GM19467 (cell line): Measurements from ENCODE around the gene ZNF559.
"Not testable (repeated sequence)": the region's sequence is repeated elsewhere in the genome, so short reads cannot be mapped to it uniquely, and the experiment has no call there.

Experiments
- ATAC-seq: cut with Tn5 transposase; IDR thresholded peaks from one replicate; pipeline ENCODE4 v1.9.1; 2021; ENCODE audit warnings: mild to moderate bottlenecking, moderate library complexity; ENCODE audit not compliant: unreplicated experiment

Gene ZNF559

GRCh38 chr19:9323919-9324583 is at the start of gene ZNF559:
Gene ZNF559 (plus strand): TSS chr19:9324179. CDS start chr19:9338550, 14,371 bp downstream.
- ATAC-seq: peak; percentile 92

DNA sequence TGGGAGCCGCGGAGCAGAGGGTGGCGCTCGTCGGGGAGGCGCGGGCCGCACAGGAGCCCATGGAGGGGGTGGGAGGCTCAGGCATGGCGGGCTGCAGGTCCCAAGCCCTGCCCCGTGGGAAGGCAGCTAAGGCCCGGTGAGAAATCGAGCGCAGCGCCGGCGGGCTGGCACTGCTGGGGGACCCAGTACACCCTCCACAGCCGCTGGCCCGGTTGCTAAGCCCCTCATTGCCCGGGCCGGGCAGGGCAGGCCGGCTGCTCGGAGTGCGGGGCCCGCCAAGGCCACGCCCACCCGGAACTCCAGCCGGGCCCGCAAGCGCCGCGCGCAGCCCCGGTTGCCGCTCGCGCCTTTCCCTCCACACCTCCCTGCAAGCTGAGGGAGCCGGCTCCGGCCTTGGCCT is 40.5 kb upstream of the ZNF559 start:
- ATAC-seq: not testable (repeated sequence)

DNA sequence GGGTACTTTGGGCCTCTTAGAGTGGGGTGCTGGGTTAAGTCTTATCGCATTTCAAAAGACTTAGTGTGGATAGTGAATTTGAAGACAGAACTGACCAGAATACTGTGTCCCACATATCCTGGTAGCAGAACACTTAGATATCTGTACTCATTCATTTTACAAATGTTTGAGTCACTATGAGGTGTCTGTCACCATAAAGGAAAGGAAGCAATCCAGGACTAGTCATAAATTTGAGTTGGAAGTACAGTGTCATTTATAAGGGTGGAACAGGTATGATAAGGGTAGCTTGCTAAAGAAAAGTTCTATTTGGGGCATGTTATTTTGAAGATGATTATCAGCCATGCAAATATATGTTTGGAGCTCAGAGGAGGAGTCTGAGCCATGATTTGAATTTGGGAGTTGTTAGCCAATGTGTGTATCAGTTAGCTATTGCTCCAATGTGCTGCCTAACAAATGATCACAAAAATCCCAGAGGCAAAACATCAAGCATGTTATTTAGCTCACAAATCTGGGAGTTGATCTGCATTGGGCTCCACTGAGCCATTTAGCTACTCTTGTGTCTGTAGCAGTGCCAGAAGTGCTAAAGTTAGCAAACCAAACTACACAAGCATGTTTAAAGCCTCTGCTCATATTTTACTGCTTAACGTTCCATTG is 34.6 kb upstream of the ZNF559 start:
- ATAC-seq: no peak

- ATAC-seq: no peak
These were observed 28.5 kb upstream of the ZNF559 start for GRCh38 chr19:9295411-9295849.

DNA sequence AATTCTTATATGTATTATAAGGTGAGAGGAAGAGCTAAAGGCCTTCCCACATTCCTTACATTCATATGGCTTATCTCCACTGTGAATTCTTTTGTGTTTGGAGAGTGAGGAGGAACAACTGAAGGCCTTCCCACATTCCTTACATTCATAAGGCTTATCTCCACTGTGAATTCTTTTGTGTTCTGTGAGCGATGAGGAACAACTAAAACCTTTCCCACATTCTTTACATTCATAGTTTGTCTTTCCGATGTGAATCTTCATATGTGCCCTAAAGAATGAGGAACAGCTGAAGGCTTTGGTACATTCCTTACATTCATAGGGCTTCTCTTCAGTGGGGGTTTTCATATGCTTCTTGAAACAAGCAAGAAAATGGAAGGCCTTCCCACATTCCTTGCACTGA is 27.6 kb upstream of the ZNF559 start:
- ATAC-seq: no peak

DNA sequence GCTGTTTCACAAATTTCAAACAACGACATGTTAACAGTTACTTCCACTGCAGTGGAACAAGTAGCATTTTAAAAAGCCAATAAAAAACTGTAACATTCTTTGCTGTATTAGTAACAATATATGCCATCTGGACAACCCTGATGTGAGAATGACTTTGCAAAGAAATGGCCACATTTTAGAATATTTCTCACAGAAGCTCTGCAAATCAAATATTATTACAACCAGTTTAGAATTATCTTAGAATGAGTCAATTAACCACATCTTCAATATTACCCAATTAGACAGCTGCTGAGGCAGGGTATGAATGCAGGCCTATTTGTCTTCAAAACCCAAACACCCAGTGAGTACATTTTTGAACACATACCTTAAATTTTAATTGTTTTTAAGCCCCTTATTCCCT is 17.5 kb upstream of the ZNF559 start:
- no peak for ATAC-seq

DNA sequence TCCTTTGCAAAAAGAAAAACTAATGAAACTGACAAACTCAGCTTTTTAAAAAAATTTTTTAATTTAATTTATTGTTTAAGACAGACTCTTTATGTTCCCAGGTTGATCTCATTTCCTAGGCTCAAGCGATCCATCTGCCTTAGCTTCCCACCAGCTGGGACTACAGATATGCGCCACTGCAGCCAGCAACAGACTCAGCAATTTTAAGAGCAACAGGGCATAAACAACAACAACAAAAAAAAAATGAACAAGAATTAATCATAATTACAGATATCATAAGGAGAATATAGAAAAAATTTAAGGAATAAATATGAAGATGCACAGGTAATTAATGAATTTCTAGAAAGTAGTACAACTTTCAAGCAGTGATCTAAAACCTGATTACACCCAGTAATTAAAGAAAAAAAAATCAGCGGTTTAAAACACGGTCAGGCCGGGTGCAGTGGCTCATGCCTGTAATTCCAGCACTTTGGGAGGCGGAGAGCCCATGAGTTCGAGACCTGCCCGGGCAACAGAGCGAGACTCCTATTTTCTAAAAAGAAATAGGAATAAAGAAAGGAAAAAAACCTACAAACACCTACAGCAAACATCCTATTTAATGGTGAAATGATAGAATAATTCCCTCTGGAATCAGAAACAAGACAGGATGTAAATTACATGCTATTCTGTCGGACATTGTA is 15.7 kb upstream of the ZNF559 start:
- ATAC-seq: no peak

DNA sequence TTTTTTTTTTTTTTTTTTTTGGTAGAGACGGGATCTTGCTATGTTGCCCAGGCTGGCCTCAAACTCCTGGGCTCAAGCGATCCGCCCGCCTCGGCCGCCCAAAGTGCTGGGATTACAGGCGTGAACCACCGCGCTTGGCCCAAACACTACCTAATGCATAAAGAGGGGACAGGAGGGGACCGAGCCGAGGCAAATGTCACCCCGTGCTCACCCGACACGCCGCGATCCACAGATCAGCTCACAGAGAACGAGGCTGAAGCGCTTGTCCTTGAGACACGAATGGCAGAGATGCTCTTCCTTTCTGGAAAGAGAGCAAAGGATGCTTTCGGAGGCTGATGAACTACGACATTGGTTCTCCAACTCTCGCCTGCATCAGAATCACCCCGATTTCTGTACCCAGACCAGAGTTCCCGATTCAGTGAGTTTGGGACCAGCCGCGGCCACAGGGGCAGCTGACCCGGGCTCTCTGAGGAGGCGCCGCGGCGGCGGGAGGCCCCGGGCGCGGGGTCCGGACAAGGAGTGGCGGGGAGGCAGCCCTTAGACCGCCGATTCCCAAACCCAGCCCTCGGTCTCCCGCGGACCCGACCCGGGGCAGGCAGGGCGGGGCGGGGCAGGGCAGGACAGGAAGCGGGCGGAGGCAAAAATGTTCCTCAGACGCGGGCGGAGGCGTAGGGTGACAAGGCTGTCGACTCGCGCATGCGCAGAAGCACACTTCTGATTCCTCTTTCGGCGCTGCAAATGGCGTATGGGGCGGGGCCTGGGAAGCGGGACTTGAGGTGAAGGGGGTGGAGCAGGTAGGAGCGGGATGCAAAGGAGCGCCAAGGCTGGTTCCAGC is 14.6 kb upstream of the ZNF559 start, which contains the start of gene ZNF699:
ZNF699 (minus strand) TSS at position 700 of the 835 bp plus-strand sequence. CDS start 4,719 bp downstream, outside the sequence.
- peak; percentile 87 for ATAC-seq

- peak; percentile 50 for ATAC-seq
These were observed 14.0 kb upstream of the ZNF559 start for GRCh38 chr19:9309974-9310446.

DNA sequence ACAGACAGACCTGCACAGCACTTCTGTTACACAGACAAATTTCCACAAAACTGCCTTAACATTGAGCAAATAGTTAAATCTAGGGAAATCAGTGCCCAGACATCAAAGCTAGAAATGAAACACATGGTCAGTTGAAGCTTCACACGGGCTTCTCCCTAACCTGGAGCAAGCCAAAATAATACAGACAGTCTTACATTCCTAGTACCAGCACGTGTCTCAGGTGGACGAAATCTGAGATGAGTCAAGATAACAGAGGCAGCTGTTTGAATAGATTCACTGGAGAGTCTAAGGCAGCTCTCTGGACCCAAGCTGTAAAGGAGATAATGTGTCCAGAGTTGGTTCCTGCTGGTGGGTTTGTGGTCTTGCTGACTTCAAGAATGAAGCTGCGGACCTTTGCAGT is 10.2 kb upstream of the ZNF559 start:
- ATAC-seq: no peak

DNA sequence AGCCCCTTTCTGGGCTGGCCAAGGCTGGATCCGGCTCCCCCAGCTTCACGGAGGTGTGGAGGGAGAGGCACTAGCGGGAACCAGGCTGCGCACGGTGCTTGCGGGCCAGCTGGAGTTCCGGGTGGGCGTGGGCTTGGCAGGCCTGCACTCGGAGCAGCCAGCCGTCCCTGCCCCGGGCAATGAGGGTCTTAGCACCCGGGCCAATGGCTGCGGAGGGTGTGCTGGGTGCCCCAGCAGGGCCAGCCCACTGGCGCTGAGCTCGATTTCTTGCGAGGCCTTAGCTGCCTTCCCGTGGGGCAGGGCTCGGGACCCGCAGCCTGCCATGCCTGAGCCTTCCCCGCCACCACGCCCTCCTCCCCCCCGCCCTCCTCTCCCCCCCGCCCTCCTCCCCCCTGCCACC is 2.6 kb upstream of the ZNF559 start:
- no peak for ATAC-seq

DNA sequence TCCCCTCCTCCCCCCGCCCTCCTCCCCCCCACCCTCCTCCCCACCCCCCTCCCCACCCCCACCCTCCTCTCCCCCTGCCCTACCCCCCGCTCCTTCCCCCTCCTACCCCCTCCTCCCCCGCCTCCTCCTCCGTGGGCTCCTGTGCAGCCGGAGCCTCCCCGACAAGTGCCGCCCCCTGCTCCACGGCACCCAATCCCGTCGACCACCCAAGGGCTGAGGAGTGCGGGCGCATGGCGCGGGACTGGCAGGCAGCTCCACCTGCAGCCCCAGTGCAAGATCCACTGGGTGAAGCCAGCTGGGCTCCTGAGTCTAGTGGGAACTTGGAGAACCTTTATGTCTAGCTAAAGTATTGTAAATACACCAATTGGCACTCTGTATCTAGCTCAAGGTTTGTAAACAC is 2.2 kb upstream of the ZNF559 start:
- ATAC-seq: not testable (repeated sequence)

DNA sequence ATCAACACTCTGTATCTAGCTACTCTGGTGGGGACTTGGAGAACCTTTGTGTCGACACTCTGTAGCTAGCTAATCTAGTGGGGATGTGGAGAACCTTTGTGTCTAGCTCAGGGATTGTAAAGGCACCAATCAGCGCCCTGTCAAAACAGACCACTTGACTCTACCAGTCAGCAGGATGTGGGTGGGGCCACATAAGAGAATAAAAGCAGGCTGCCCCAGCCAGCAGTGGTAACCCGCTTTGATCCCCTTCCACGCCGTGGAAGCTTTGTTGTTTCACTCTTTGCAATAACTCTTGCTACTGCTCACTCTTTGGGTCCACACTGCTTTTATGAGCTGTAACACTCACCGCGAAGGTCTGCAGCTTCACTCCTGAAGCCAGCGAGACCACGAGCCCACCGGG is 1.8 kb upstream of the ZNF559 start:
- ATAC-seq: not testable (repeated sequence)

DNA sequence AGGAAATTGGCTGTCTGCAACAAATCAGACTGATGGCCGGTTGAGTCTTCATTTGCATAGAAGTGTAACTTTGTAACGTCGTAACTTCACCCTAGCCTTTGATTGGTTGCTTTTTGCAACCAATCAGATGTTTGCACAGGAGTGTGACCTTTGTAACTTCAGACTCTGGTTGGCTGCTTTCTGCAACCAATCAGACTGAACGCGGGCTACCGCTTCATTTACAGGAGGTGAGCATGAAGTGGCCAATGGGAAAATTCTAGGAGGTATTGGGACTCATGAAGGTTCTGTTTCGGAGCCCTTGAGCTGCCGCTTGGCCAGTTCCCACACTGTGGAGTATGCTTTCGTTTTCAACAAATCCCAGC is 441 bp upstream of the ZNF559 start:
- peak; percentile 32 for ATAC-seq

DNA sequence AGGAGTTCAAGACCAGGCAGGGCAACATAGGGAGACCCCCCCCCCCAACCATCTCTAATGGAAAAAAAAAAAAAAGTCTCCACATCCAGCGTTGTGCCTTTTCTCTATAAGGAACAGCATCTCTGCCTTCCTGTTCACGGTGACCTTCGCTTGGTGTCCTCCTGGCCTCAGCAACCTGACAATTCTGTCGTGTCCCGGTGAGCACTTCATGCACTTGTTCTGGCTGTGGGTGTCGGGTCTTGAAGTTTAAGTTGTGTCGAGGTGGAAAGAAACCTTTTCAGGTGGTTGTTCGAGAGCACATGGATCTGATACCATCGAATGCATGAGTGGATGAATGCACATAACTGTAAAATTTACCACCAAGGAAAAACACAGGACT is 594 bp downstream of the ZNF559 start:
- ATAC-seq: no peak

DNA sequence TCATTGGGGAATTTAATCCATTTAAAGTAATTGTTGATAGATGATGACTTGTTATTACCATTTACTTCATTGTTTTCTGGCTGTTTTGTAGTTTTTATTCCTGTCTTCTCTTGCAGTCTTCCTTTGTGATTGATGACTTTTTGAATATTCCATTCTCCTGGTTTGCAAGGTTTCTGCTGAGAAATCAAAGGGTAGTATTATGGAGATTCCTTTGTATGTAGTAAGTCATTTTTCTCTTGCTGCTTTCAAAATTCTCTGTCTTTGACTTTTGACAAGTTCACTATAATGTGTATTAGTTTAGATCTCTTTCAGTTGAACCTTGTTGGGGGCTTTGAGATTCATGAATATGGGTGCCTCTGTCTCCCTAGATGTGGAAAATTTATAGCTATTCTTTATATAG is 6.0 kb downstream of the ZNF559 start:
- no peak for ATAC-seq

GRCh38 chr19:9342610-9343304 is 18.8 kb downstream of the ZNF559 start:
- ATAC-seq: no peak

- no peak for ATAC-seq
These were observed 21.0 kb downstream of the ZNF559 start for GRCh38 chr19:9345005-9345404.

DNA sequence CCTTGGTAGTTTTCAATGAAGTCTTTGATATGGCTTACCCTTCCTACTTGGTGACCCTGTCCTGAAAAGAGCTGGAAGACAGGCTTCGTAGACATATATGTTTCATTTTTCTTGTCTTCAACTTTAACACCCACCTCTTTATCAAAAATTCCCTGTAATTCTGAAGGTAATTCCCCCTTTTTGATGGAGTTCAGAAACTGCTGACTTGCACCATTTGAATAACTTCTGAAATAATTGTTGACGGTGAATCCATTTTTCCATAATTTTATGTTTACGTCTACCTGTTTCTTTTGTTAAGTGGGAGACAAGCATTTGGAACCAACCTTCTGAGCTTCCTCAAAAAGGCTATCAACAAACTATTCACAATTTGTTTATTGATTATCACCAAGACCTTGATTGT is 24.3 kb downstream of the ZNF559 start:
- ATAC-seq: no peak

GRCh38 chr19:9348671-9349070 is 24.7 kb downstream of the ZNF559 start:
- no peak for ATAC-seq
